IPS-18c (cell line): ENCODE results near the gene GPC5.
"Not testable (repeated sequence)": the region's sequence is repeated elsewhere in the genome, so short reads cannot be mapped to it uniquely, and the experiment has no call there.

Experiments
- H3K4me3 ChIP-seq: 2 replicates; pipeline ENCODE4 v1.7.0; 2013; ENCODE audit warnings: low read depth, mild to moderate bottlenecking, low read length, moderate library complexity; ENCODE audit not compliant: insufficient read depth
- H3K9me3 ChIP-seq: one replicate; pipeline ENCODE4 v1.6.1; 2013; ENCODE audit warnings: mild to moderate bottlenecking, low read length, moderate library complexity; ENCODE audit not compliant: control insufficient read depth, insufficient read depth

The GPC5 gene

GRCh38 chr13:92451060-92451459, 1052.6 kb downstream of the GPC5 start:
- Histone ChIP-seq H3K4me3 (no peak overlapping the region), H3K9me3 (no peaks in the 10 kb centered on the region)

DNA sequence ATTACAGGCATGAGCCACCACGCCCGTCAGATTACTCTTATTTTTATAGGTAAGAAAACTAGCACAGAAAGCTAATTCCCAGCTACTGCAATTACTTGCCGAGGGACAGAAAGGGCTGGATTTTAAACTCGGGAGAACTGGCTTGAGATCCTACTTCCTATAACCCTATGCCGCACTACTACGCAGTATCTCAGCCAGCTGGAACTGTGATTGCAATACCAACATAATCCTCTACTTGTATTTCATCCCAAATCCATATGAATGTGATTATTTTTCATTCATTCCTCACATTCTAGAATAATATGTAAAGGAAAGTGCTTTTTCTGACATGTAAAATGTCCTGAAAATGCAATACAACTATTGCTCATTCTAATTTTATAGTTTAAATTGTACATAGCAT, 1054.4 kb downstream of the GPC5 start:
- Histone ChIP-seq H3K4me3 (no peak overlapping the region), H3K9me3 (no peaks in the 10 kb centered on the region)

- Histone ChIP-seq H3K4me3 (no peak overlapping the region), H3K9me3 (no peaks in the 10 kb centered on the region)
Measured at GRCh38 chr13:92459306-92459705, 1060.9 kb downstream of the GPC5 start.

- Histone ChIP-seq H3K4me3 (no peak overlapping the region), H3K9me3 (no peaks in the 10 kb centered on the region)
Measured at GRCh38 chr13:92460479-92460878, 1062.1 kb downstream of the GPC5 start.

GRCh38 chr13:92461402-92461801, 1063.0 kb downstream of the GPC5 start:
- no peaks in the 10 kb centered on the region for H3K9me3 ChIP-seq
- no peak overlapping the region for H3K4me3 ChIP-seq

- Histone ChIP-seq H3K4me3 (no peak overlapping the region), H3K9me3 (no peaks in the 10 kb centered on the region)
Measured at GRCh38 chr13:92461831-92462230, 1063.4 kb downstream of the GPC5 start.

DNA sequence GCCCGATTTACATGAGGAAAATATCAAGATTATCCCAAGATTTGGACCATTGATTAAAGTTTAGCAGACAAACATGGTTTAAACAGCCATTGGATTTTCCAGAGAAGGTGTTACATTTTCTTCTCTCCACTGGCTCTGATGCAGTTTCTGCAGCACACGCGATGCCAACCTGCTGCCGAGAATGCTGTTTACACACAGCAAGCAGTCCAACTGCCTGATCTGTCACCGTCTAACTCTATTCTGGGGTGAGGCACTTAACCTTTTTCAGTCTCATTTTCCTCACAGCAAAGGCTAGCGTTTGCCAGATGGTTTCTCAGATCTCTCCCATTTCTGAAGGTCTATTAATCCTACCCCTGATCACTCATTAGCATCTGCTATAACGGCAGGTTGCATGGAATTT, 1064.7 kb downstream of the GPC5 start:
- Histone ChIP-seq H3K4me3 (no peak overlapping the region), H3K9me3 (no peaks in the 10 kb centered on the region)

GRCh38 chr13:92473765-92474475, 1075.5 kb downstream of the GPC5 start:
- no peak overlapping the region for H3K4me3 ChIP-seq

GRCh38 chr13:92480387-92480786, 1082.0 kb downstream of the GPC5 start:
- no peak overlapping the region for H3K4me3 ChIP-seq
- H3K9me3 ChIP-seq, result no peaks in the 10 kb centered on the region

More at GRCh38 chr13:92473765-92474475, 1075.5 kb downstream of the GPC5 start:
- H3K9me3 ChIP-seq, result no peaks in the 10 kb centered on the region

DNA sequence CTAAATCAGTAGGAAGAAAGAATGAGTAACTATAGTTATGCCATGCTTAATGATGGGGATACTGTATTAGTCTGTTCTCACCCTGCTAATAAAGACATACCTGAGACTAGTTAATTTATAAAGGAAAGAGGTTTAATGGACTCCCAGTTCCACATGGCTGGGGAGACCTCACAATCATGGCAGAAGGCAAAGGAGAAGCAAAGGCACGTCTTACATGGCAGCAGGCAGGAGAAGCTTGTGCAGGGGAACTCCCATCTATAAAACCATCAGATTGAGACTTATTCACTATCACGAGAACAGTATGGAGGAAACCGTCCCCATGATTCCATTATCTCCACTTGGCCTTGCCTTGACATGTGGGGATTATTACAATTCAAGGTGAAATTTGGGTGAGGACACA, 1084.4 kb downstream of the GPC5 start:
- H3K4me3 ChIP-seq, H3K9me3 ChIP-seq: not testable (repeated sequence)

DNA sequence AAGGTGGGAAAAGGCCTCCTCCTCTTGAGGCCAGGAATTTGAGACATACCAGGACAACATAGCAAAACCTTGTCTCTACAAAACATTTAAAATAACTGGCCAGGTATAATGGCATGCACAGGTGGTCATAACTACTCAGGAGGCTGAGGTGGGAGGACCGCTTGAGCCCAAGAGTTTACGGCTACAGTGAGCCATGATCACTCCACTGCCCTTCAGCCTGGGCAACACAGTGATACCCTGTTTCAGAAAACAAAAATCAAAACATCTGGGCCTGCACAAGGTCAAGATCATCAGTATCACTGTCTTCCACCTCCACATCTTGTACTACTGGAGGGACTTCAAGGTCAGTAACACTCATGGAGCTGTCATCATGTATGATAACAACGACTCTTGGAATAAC, 1085.5 kb downstream of the GPC5 start:
- Histone ChIP-seq H3K4me3 (no peak overlapping the region), H3K9me3 (no peaks in the 10 kb centered on the region)

- H3K9me3 ChIP-seq, result no peaks in the 10 kb centered on the region
- H3K4me3 ChIP-seq, result no peak overlapping the region
Measured at GRCh38 chr13:92487238-92487637, 1088.8 kb downstream of the GPC5 start.

DNA sequence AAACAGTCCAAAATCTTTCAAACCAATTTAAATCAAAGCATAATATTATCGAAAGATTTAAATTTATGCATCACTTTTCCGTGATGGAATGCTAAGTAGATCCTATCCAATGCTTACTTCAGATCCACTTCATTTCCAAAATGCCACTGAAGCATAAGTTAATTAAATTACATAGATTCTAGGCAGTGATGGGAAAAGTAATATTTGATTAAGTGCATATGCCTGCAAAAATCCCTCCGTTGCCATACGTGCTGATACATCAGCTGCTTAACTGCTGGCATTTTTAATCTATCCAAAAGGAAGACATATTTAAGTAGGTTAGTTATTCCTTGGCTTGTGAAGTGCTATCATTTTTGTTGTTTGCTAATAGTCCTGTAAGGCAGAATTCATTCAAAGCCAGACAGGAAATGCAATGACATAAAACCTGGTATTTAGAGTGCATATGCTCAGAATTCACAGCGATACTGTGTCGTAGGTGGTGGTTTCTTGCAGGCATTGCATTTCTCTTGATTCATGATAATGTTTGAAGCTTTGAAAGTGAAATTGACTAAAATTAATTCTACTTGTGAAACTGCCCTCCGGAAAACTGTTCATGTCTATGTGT, 1089.9 kb downstream of the GPC5 start:
- no peaks in the 10 kb centered on the region for H3K9me3 ChIP-seq
- H3K4me3 ChIP-seq, result no peak overlapping the region

GRCh38 chr13:92491839-92492238, 1093.4 kb downstream of the GPC5 start:
- no peak overlapping the region for H3K4me3 ChIP-seq
- no peaks in the 10 kb centered on the region for H3K9me3 ChIP-seq

DNA sequence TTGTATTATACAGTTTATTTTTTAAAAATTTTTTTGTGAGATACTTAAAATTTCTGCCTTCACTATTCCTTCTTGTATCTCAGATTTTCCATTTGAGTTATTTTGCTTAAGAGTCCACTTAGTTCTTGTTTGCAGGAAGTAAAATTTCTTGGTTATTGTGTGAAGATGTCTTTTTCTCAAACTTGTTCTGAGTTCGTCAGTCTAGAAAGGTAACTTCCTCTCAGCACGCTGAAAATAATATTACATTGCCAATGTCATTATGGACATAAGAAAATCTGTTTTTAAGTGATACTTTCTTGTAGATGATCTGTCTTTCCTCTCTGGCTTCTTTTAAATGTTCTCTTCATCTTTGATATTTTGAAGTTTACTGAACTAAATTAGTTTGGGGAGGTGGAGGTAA, 1096.5 kb downstream of the GPC5 start:
- Histone ChIP-seq H3K4me3 (no peak overlapping the region), H3K9me3 (no peaks in the 10 kb centered on the region)

DNA sequence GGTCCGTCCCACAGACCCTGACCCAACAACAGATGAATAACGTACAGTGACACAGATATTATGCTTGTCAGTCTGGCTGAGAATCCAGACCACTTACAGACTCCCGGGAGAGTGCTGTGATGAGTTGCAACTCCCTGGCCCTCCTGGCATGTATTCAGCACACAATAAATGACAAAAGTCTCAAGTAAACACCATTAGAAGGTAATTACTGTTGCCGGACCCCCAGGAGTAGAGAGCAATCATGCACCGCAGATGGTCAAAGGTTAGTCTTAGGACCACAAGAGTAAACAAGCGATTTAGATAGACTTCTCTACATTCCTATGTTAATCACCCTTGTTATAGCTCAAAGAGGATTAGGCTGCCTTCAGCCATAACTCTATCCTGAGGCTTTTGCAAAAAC, 1101.8 kb downstream of the GPC5 start:
- H3K9me3 ChIP-seq, result no peaks in the 10 kb centered on the region
- H3K4me3 ChIP-seq, result no peak overlapping the region

DNA sequence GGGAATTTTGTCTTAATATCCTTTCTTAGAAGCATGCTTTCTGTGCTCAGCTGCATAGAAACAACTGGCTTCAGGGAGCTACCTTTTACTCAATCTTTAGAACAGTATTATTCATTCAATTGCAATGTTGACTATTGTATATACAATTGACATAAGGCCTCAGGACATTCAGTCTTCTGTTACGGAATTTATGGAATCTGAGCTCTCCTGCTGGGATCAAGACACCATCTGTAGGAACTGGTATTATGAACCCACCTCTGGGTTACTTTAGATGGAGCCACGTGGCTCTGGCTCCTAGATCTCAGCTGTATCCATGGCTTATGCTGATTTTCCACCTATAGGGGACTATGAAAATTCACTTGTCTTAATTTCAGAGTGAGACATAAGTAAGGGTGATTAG, 1112.0 kb downstream of the GPC5 start:
- no peaks in the 10 kb centered on the region for H3K9me3 ChIP-seq
- H3K4me3 ChIP-seq, result no peak overlapping the region

DNA sequence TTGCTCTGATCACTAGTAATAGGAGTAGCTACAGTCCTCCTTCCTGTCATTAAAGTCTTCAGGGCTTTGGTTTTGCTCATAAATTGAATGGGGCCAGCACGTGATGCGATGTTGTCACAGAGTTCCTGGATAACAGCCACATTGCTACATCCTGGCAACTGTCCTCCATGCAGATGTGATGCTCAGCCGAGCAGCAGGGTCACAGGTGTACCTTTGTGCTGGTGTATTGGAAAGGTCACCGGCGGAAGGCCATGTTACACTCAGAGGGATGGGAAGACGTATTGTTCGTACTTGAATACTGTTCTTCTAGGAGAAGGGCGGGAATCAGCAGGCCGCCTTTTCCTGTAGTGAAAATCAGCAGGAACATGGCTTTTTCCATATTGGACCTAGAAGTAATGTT, 1114.4 kb downstream of the GPC5 start:
- H3K4me3 ChIP-seq, result no peak overlapping the region
- no peaks in the 10 kb centered on the region for H3K9me3 ChIP-seq

GRCh38 chr13:92513672-92514071, 1115.3 kb downstream of the GPC5 start:
- H3K9me3 ChIP-seq, result no peaks in the 10 kb centered on the region
- H3K4me3 ChIP-seq, result no peak overlapping the region
